Panc1 (cell line): ENCODE measurements around the gene CTXN1.

Experiments
- CTCF ChIP-seq: fragments of 450-650 bp; IDR thresholded peaks from 2 replicates; pipeline ENCODE4 v1.5.1; 2017; ENCODE audit warnings: mild to moderate bottlenecking
- POLR2AphosphoS5 ChIP-seq: IDR thresholded peaks from 2 replicates; pipeline ENCODE4 v1.6.1; 2012; ENCODE audit warnings: mild to moderate bottlenecking, low read depth, low read length, moderate library complexity
- REST ChIP-seq, 2 experiments: IDR thresholded peaks; 2 replicates each; pipeline ENCODE4 v1.6.1; 2011 to 2012; ENCODE audit warnings: low read depth in 2 of 2, control low read depth in 1 of 2, low read length in 1 of 2, mild to moderate bottlenecking in 1 of 2, moderate library complexity in 1 of 2; ENCODE audit not compliant: insufficient read depth in 1 of 2
- SIN3A ChIP-seq: IDR thresholded peaks from 2 replicates; pipeline ENCODE4 v1.6.1; 2012; ENCODE audit warnings: low read depth, mild to moderate bottlenecking, low read length, moderate library complexity, borderline replicate concordance; ENCODE audit not compliant: insufficient read depth

- TF ChIP-seq CTCF (no peak), POLR2AphosphoS5 (no peak), SIN3A (no peak), REST (IDR thresholded peaks at IDR 0.05; ENCODE audit: insufficient read depth in 1 of 2, low read depth in 2 of 2, low read length in 1 of 2) (no peak)
Measured at GRCh38 chr19:7916955-7917266, 9.0 kb downstream of the CTXN1 start.
